HepG2 (cell line): Measurements from ENCODE around the gene MACROD2. TPM values are rescaled to one million over a fixed set of nuclear protein-coding genes. Genes with fewer than 3 reads are reported as not detected.

Experiments used
- ATAC-seq: fragments of 200-7000 bp; cut with Tn5 transposase; 3 replicates; pipeline ENCODE4 v1.9.1; 2020; ENCODE audit warnings: mild to moderate bottlenecking, moderate library complexity
- BruUV-seq: library from RNA; stranded (reverse); fragments of 400-500 nt; replicated peaks from 2 replicates; lab custom pipeline; 2021; lab: Mats Ljungman, UMichigan
- CTCF ChIA-PET: fragments of 300-600 bp; formaldehyde crosslinking; extraction: SDS; loops from one replicate; lab custom pipeline; 2021; ENCODE audit warnings: low total read pairs, inconsistent platforms, low intra/inter-chr PET ratio; lab: Yijun Ruan, JAX
- POLR2A ChIA-PET: fragments of 350-600 bp; sonication (Branson Sonifier 250); formaldehyde crosslinking; loops from one replicate; lab custom pipeline; 2020; ENCODE audit warnings: antibody characterized with exemption, inconsistent platforms; lab: Yijun Ruan, JAX
- DNase-seq: peaks from one replicate; pipeline ENCODE4 v3.0.0-alpha.2; 2015; ENCODE audit warnings: low spot score
- FAIRE-seq: peaks from 3 replicates; lab custom pipeline; 2011; peaks lifted over from hg19 to GRCh38; lab: Jason Lieb, UNC
- H2AFZ ChIP-seq: one replicate; pipeline ENCODE4 v1.6.1; 2011; ENCODE audit warnings: low read length, inconsistent platforms
- H3K27ac ChIP-seq: fragments of 300-600 bp; 3 replicates; pipeline ENCODE4 v1.8.0; 2011; ENCODE audit warnings: mixed run types, mild to moderate bottlenecking, mixed read lengths, low read length, inconsistent platforms; ENCODE audit not compliant: insufficient read depth; ENCODE audit errors: extremely low read length
- H3K27me3 ChIP-seq, 2 experiments: fragments of 200-600 bp in 1 of 2; 2 replicates in 1 of 2; 3 replicates in 1 of 2; pipeline versions ENCODE4 v1.6.0 to v1.8.0; 2011; ENCODE audit warnings: low read length in 2 of 2, mild to moderate bottlenecking in 2 of 2, moderate library complexity in 2 of 2, inconsistent platforms in 1 of 2; ENCODE audit not compliant: insufficient read depth in 2 of 2, control insufficient read depth in 1 of 2
- H3K36me3 ChIP-seq, 2 experiments: fragments of 200-600 bp in 1 of 2; replicated peaks in 1 of 2; 2 replicates in 1 of 2; 3 replicates in 1 of 2; pipeline versions ENCODE4 v1.5.1 to v1.8.0; 2011; ENCODE audit warnings: low read length in 2 of 2, inconsistent platforms in 1 of 2; ENCODE audit not compliant: insufficient read depth in 2 of 2, control insufficient read depth in 1 of 2
- H3K4me1 ChIP-seq: 2 replicates; pipeline ENCODE4 v1.5.1; 2012; ENCODE audit warnings: low read length, inconsistent platforms; ENCODE audit not compliant: insufficient read depth
- H3K4me2 ChIP-seq: 2 replicates; pipeline ENCODE4 v1.6.0; 2011; ENCODE audit warnings: low read depth, low read length, inconsistent platforms
- H3K4me3 ChIP-seq, 3 experiments: fragments of 200-600 bp in 1 of 3; sonication (generic), shearing (Covaris generic) in 1 of 3; replicated peaks in 1 of 3; 2 replicates each; pipeline ENCODE4 v1.5.1; 2011 to 2016; ENCODE audit warnings: low read length in 3 of 3, inconsistent platforms in 2 of 3, low read depth in 2 of 3, mild to moderate bottlenecking in 2 of 3, control low read depth in 1 of 3, mixed read lengths in 1 of 3; ENCODE audit not compliant: insufficient read depth in 1 of 3
- H3K79me2 ChIP-seq: one replicate; pipeline ENCODE4 v1.6.1; 2011; ENCODE audit warnings: low read length, inconsistent platforms; ENCODE audit not compliant: insufficient read depth
- H3K9ac ChIP-seq: 2 replicates; pipeline ENCODE4 v1.6.0; 2011; ENCODE audit warnings: mild to moderate bottlenecking, low read depth, low read length, inconsistent platforms; ENCODE audit not compliant: insufficient read depth
- H3K9me3 ChIP-seq: 2 replicates; pipeline ENCODE4 v1.5.1; 2012; ENCODE audit warnings: mild to moderate bottlenecking, low read length
- H4K20me1 ChIP-seq: 2 replicates; pipeline ENCODE4 v1.6.0; 2011; ENCODE audit warnings: inconsistent platforms, mild to moderate bottlenecking, low read length, moderate library complexity; ENCODE audit not compliant: insufficient read depth
- ATF1 ChIP-seq: IDR thresholded peaks from 2 replicates; pipeline ENCODE4 v1.6.1; 2016; ENCODE audit warnings: mild to moderate bottlenecking, control low read depth
- ATF7 ChIP-seq, 2 experiments: fragments of 450-650 bp in 1 of 2; sonication (generic) in 1 of 2; formaldehyde crosslinking in 1 of 2; IDR thresholded peaks; 2 replicates each; pipeline versions ENCODE4 v1.4.0 to v1.6.1; 2016 to 2020; ENCODE audit warnings: antibody characterized with exemption in 1 of 2, mild to moderate bottlenecking in 1 of 2, missing genetic modification reagents in 1 of 2
- BHLHE40 ChIP-seq: IDR thresholded peaks from 2 replicates; pipeline ENCODE4 v1.6.1; 2011; ENCODE audit warnings: low read length, improper control_type of control experiment
- JUND ChIP-seq: sonication (generic); formaldehyde crosslinking; IDR thresholded peaks from 2 replicates; pipeline ENCODE4 v1.8.0; 2022; ENCODE audit warnings: mild to moderate bottlenecking, missing genetic modification reagents
- KLF16 ChIP-seq, 2 experiments: sonication (generic) in 1 of 2; formaldehyde crosslinking in 1 of 2; IDR thresholded peaks; 2 replicates each; pipeline versions ENCODE4 v1.6.1 to v1.8.0; 2016 to 2023; ENCODE audit warnings: missing genetic modification reagents in 2 of 2, missing compliant biosample characterization in 1 of 2
- MAZ ChIP-seq, 2 experiments: sonication (generic) in 1 of 2; formaldehyde crosslinking in 1 of 2; IDR thresholded peaks; 2 replicates each; pipeline versions ENCODE4 v1.5.0 to v1.6.1; 2012 to 2020; ENCODE audit warnings: low read depth in 2 of 2, mild to moderate bottlenecking in 2 of 2, borderline replicate concordance in 1 of 2, improper control_type of control experiment in 1 of 2, low read length in 1 of 2, missing genetic modification reagents in 1 of 2, moderate library complexity in 1 of 2
- NRL ChIP-seq: sonication (generic); formaldehyde crosslinking; IDR thresholded peaks from 2 replicates; pipeline ENCODE4 v1.5.0; 2020; ENCODE audit warnings: missing genetic modification reagents, mild to moderate bottlenecking, moderate library complexity, borderline replicate concordance
- SIX4 ChIP-seq: sonication (generic); formaldehyde crosslinking; IDR thresholded peaks from 2 replicates; pipeline ENCODE4 v1.4.0; 2020; ENCODE audit warnings: missing genetic modification reagents
- SMC3 ChIP-seq: IDR thresholded peaks from 2 replicates; pipeline ENCODE4 v1.6.1; 2011; ENCODE audit warnings: low read length, improper control_type of control experiment
- TEF ChIP-seq: sonication (generic); formaldehyde crosslinking; IDR thresholded peaks from 2 replicates; pipeline ENCODE4 v1.5.0; 2020; ENCODE audit warnings: missing genetic modification reagents
- ZNF232 ChIP-seq: sonication (generic); formaldehyde crosslinking; IDR thresholded peaks from 2 replicates; pipeline ENCODE4 v1.4.0; 2020; ENCODE audit warnings: missing genetic modification reagents, borderline replicate concordance
- ZNF335 ChIP-seq: sonication (generic); formaldehyde crosslinking; IDR thresholded peaks from 2 replicates; pipeline ENCODE4 v1.4.0; 2020; ENCODE audit warnings: missing genetic modification reagents
- ZUFSP ChIP-seq: sonication (generic); formaldehyde crosslinking; IDR thresholded peaks from 2 replicates; pipeline ENCODE4 v1.9.0; 2021; ENCODE audit warnings: missing genetic modification reagents, mild to moderate bottlenecking, borderline replicate concordance
- WGBS: methylation state at CpG from one replicate; pipeline ENCODE4 v1.1.6; 2017; ENCODE audit warnings: low lambda C conversion rate; 5-methylcytosine and 5-hydroxymethylcytosine counted together
- in situ Hi-C: cut with HindIII; loops from 2 replicates; pipeline ENCODE4 v1.10.0; 2017; ENCODE audit warnings: low pct_unique_long_range_greater_than_20kb; ENCODE audit not compliant: extremely low pct_ligation_motif_present
- intact Hi-C: fragments of 100-400 bp; cut with micrococcal nuclease; formaldehyde crosslinking; loops from one replicate; pipeline ENCODE4 v1.10.0; 2022; ENCODE audit not compliant: unreplicated experiment
- polyA plus RNA-seq, 8 experiments: library from polyadenylated mRNA; depleted of rRNA in 3 of 8; stranded (reverse) in 7 of 8; unstranded in 1 of 8; fragments of >200 nt; fragmentation: Illumina TruSeq in 4 of 8; extraction: Trizol in 4 of 8; gene quantifications; 2 replicates each; pipeline versions ENCODE4 v1.2.1 to v1.2.3, GENCODE V29; 2011 to 2016; ENCODE audit warnings: low read depth in 4 of 8, missing spikeins in 1 of 8, mixed read lengths in 1 of 8; ENCODE audit not compliant: insufficient read depth in 1 of 8
- total RNA-seq, 5 experiments: library from RNA; depleted of rRNA; stranded (reverse); fragments of >200 nt; fragmentation: Illumina TruSeq; extraction: Trizol; gene quantifications; 2 replicates each; pipeline ENCODE4 v1.2.3, GENCODE V29; 2016; ENCODE audit warnings: low read depth in 1 of 5
- TF ChIP-seq, protein P1 (sequence below): IDR thresholded peaks from 2 replicates; pipeline ENCODE4 v1.6.1; 2012; ENCODE audit warnings: low read depth, low read length, improper control_type of control experiment
- TF ChIP-seq, protein P2 (sequence below): sonication (generic); formaldehyde crosslinking; IDR thresholded peaks from 2 replicates; pipeline ENCODE4 v1.4.0; 2020; ENCODE audit warnings: missing genetic modification reagents

MACROD2 gene
- total and polyA plus RNA-seq, 2 of the 13 experiments (the other 11 are each of a cell fraction or from before 2014, with no cell fraction given), result 0.13 to 0.51 TPM

DNA sequence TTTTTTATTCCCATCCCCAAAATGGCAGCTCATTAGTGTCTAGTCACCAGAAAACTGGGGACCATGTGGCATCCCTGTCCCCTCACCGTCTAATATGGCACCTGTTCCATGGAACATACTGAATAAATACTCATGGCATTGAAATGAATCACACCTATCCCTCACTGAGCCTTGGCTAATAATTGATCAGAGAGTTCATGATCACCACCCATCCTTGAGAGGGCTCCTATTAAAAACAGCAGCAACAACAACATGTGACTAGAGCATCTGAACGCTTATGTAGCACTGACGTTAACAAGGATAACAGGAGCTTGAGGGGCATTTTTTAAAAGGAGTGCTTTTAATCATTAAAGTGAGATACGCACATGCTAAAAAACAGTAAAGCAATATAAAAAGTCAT lies 1453.7 kb downstream of the MACROD2 start:
- Histone ChIP-seq H2AFZ (no peak overlapping the region), H4K20me1 (no peaks in the 10 kb centered on the region), H3K27me3 (no peaks in the 10 kb centered on the region), H3K9me3 (peaks cover 77% of the 10 kb centered on the region), H3K4me1 (no peaks in the 10 kb centered on the region), H3K4me3 (no peak overlapping the region), H3K4me2 (no peak overlapping the region), H3K27ac (no peak overlapping the region), H3K79me2 (no peaks in the 10 kb centered on the region), H3K36me3 (no peaks in the 10 kb centered on the region), H3K9ac (no peak overlapping the region)
- DNase-seq (no peak), ATAC-seq (no peak), FAIRE-seq (no peak)
- intact Hi-C loops, result no loop called here
- in situ Hi-C loops, result no loop called here
- POLR2A ChIA-PET, result no interaction called here
- 46% methylated on average over 4 of the region's 4 CpGs for WGBS
- BruUV-seq, result no TSS peak
- CTCF ChIA-PET, result no interaction called here
- TF ChIP-seq JUND (CRISPR knock-in tag), result no peak
- no peak for TF ChIP-seq ATF1 (CRISPR knock-in tag)
- no peak for TF ChIP-seq NRL (CRISPR knock-in tag)
- TF ChIP-seq MAZ (IDR thresholded peaks at IDR 0.05; ENCODE audit: borderline replicate concordance, low read depth, low read length), result no peak
- no peak for TF ChIP-seq MAZ (CRISPR knock-in tag; IDR thresholded peaks at IDR 0.05; ENCODE audit: low read depth)
- TF ChIP-seq, protein P1, sequence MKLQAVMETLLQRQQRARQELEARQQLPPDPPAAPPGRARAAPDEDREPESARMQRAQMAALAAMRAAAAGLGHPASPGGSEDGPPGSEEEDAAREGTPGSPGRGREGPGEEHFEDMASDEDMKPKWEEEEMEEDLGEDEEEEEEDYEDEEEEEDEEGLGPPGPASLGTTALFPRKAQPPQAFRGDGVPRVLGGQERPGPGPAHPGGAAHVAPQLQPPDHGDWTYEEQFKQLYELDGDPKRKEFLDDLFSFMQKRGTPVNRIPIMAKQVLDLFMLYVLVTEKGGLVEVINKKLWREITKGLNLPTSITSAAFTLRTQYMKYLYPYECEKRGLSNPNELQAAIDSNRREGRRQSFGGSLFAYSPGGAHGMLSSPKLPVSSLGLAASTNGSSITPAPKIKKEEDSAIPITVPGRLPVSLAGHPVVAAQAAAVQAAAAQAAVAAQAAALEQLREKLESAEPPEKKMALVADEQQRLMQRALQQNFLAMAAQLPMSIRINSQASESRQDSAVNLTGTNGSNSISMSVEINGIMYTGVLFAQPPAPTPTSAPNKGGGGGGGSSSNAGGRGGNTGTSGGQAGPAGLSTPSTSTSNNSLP, result no peak
- no peak for TF ChIP-seq SIX4 (CRISPR knock-in tag)
- TF ChIP-seq ZUFSP (CRISPR knock-in tag), result no peak
- TF ChIP-seq, protein P2, sequence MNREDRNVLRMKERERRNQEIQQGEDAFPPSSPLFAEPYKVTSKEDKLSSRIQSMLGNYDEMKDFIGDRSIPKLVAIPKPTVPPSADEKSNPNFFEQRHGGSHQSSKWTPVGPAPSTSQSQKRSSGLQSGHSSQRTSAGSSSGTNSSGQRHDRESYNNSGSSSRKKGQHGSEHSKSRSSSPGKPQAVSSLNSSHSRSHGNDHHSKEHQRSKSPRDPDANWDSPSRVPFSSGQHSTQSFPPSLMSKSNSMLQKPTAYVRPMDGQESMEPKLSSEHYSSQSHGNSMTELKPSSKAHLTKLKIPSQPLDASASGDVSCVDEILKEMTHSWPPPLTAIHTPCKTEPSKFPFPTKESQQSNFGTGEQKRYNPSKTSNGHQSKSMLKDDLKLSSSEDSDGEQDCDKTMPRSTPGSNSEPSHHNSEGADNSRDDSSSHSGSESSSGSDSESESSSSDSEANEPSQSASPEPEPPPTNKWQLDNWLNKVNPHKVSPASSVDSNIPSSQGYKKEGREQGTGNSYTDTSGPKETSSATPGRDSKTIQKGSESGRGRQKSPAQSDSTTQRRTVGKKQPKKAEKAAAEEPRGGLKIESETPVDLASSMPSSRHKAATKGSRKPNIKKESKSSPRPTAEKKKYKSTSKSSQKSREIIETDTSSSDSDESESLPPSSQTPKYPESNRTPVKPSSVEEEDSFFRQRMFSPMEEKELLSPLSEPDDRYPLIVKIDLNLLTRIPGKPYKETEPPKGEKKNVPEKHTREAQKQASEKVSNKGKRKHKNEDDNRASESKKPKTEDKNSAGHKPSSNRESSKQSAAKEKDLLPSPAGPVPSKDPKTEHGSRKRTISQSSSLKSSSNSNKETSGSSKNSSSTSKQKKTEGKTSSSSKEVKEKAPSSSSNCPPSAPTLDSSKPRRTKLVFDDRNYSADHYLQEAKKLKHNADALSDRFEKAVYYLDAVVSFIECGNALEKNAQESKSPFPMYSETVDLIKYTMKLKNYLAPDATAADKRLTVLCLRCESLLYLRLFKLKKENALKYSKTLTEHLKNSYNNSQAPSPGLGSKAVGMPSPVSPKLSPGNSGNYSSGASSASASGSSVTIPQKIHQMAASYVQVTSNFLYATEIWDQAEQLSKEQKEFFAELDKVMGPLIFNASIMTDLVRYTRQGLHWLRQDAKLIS (CRISPR knock-in tag), result no peak
- TF ChIP-seq ZNF232 (CRISPR knock-in tag), result no peak
- no peak for TF ChIP-seq SMC3
- no peak for TF ChIP-seq ATF7 (IDR thresholded peaks at IDR 0.05)
- no peak for TF ChIP-seq ATF7 (CRISPR knock-in tag; IDR thresholded peaks at IDR 0.05)
- TF ChIP-seq TEF, result no peak
- TF ChIP-seq KLF16 (CRISPR knock-in tag; IDR thresholded peaks at IDR 0.05), result no peak
- no peak for TF ChIP-seq ZNF335 (CRISPR knock-in tag)
- no peak for TF ChIP-seq BHLHE40
